ENCODE results near the gene GOLGA8J. TPM values are rescaled to one million over a fixed set of nuclear protein-coding genes. Genes with fewer than 3 reads are reported as not detected.

GOLGA8J gene
- total RNA-seq, result not detected in 2 replicates

GRCh38 chr15:30082655-30083054 is at the start of gene GOLGA8J:
GOLGA8J (plus strand) TSS chr15:30082955; CDS start chr15:30083053, 98 bp downstream.

GRCh38 chr15:30134751-30135150 is 52.0 kb downstream of the GOLGA8J start, which contains the start of gene GOLGA8T:
GOLGA8T (plus strand) TSS chr15:30135051; CDS start chr15:30135149, 98 bp downstream.

Other genes starting within 250 kb of the GOLGA8J start
- gene GOLGA8T, start 52.1 kb downstream of the GOLGA8J start, total RNA-seq, result not detected in 2 replicates